GF-D8 (cell line): ENCODE data around the gene BCAS3.
"Not testable (repeated sequence)": the region's sequence is repeated elsewhere in the genome, so short reads cannot be mapped to it uniquely, and the experiment has no call there.

ENCODE experiments used
- DNase-seq: peaks from one replicate; lab custom pipeline; 2025; lab: John Stamatoyannopoulos, UW

The BCAS3 gene

DNA sequence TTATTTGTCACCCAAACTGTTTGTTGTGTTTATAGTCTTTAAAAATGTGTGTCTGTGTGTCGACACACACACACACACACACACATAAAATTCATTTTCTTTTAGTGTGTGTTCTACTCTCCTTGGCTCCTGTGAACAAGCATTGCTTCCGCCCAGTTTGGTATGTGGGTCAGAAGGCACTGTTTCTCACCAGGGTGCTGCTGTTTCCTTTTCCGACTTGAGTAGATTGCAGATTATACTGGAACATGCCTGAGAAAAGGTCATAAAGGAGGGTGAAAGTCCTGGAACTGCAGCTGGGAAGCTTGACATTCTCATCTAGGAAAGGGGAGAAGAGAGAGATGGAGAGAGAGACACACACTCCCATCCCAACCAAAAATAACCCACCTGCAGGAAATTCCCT lies 330.3 kb downstream of the BCAS3 start:
- DNase-seq: no peak

DNA sequence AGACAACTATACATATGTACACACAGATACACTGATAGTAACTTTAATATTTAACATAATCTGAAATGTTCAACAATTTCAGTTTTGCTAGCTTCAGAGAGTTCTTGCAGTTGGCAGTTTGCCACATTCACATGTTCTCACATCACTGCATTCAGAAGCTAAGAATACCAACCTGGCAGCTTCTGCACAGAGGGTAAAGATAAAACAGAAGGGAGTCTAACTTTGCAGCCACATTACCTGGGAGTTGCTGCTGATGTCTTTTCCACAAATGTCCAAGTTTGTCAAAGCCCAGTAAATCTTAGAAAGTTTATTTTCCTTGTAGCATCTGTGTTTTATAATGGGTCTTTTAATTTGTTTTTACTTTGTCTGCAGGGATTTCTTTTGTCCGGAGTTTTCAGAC lies 332.0 kb downstream of the BCAS3 start:
- no peak for DNase-seq

DNA sequence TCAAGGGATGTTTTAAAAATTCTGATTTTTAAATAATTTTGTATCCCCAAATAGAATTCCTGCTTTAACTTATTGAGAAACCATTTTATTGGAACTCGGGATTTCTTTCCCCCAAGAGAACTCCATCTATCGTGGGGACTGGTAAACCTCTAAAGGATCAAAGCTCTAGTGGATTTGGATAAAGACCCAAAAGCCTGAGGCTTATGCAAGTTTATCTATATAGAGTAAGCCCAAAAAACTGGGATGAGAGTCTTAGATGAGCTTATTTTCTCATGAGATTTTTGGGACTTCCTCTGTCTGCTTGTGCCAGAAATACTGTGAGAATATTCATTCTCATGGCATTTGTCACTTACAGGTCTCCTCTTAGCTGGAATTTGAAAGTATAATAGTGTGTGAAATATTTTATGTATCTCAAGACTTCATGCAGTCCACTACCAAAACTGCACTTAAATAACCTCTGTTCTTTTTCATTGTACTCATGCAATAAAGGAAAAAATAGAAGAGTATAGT lies 333.1 kb downstream of the BCAS3 start:
- DNase-seq: no peak

DNA sequence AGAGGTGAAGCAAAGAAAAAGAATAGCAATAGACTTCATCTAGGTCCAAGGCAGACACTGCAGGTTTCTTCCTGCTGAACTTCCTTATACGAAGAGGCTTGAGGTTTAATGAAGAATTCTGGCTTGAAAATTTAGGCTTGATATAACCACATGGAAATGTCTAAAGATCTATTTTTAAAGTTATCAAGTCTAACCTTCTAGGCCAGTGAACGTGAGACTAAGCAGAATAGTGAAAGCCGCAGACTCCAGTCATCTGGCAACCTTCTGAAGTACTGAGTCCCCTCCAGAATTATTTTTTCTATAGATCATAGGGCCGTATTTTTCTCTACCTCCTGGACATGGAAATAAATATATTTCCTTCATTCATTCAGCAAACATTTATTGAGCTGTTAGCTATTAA lies 333.6 kb downstream of the BCAS3 start:
- no peak for DNase-seq

DNA sequence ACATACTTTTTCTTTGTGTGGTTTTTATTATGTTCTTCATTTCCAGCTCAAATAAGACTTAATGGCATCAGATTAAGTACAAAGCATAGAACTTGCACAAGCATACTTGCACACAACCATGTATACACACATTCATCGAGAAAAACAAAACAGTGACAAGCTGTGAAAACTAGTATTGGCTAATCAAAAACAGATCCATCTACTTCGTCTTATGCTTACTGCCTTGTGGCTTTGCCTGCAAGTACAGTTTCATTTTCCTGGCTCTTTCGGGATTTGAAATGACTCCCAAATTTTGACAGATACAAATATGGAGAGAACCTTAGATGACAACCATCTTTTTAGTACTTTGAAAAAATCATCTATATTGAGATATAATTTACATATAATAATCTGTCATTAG lies 338.3 kb downstream of the BCAS3 start:
- DNase-seq: no peak

DNA sequence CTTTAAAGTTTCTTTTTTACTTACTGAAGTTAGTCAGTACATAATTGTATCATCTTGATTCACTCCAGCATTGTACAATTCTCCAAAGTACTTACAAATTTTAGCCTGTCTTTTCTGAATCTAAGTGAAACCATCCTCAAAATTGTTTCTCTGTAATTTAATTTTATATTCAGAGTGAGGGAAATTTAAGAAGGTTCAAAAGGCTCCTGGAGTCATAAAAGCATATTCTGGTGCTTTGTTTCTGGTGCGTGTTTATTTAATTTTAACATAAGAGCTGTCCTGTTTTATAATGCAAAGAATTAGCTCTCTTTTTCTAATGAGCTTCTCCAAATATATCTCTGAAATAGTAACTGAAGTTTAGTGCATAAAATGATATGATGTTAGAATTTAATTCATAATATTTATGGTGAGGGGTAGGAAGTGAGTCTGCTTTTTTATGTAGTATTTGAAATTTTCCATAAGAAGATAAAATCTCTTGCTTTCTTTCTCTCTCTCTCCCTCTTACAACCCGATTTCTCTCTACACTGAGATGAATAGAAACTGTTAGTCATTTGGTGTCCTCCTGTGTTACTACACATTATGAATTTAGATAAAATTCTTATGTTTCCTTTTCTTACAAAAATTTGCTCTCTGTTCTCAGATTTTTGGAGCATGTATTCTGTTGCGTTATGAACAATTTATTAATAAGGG lies 339.8 kb downstream of the BCAS3 start:
- no peak for DNase-seq

DNA sequence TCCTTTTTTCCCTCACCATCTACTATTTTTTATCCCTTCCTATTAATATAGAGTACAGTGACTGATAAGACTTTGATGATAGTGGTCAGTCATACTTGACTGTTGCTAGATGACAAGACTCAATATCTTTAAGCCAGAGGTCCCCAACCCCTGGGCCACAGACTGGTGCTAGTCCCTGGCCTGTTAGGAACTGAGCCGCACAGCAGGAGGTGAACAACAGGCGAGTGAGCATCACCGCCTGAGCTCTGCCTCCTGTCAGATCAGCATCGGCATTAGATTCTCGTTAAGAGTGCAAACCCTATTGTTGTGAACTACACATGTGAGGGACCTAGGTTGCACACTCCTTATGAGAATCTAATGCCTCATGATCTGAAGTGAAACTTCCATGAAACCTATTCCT lies 341.3 kb downstream of the BCAS3 start:
- DNase-seq: no peak

DNA sequence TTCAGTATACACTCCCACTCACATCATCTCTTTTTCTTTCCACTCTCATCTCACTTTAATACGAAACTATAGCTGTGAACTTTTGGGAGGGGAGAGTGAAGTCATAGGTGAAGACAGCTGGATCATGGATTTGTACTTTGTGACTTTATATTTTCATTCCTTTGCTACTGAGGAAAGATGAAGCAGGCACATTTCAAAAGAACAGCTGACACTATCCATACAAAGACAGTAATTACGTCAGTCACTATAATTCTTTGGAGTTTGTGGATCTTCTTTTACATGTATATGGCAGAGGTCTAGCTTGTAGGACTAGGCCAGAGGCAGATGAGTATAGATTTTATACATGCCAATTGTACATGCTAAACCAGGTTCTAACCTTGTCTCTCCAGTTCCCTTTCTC lies 346.3 kb downstream of the BCAS3 start:
- no peak for DNase-seq

DNA sequence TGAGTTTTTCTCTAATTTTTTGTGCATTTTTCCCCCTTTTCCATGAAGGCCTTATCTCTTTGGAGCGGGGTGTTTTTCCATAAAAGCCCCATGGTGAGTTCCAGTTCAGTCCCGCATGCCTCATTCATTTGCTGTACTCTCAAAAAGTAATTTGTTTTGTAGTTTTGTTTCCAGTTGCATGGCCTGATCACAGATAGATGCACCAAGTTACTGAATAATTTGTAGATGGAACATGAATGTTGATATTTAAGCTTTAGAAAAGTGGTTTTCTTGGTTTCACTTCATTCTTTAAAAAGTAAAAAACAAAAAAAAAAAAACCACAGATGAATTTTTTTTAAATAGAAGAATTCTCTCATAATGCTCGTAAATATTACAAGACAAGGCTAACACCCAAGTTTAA lies 349.2 kb downstream of the BCAS3 start:
- no peak for DNase-seq

DNA sequence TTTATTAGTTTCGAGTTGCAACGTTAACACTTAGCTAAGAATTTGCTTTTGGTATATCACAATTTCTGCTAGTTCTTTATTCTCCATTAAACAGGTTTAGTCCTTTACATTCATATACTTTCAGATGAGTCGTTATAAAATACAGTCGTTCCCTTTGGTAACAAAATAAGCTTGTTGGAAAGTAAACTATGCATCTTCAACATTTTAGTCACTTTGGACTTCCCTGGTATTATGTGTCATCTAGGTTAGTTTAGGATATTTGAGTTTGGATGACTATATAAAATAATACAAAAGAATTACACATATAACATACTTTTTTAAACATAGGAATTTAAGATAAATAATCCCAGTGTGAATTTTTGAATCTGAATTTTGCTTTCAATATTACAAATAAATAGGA lies 351.5 kb downstream of the BCAS3 start:
- DNase-seq: no peak

DNA sequence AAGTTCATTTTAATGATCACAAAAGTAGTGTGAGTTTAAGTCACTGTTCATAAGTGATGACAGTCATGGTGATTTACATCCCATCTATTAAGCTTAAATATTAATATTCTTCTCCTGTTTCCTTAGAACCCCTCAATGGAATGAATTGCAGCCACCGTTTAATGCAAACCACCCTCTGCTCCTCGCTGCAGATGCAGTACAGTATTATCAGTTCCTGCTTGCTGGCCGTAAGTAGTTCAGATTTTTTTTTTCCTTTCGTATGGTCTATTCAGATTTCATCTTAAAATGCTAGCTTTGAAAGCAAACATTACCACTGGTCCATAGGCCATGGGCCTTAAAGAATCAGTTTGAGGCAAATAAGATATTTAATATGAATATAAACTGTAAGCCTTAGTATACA lies 363.0 kb downstream of the BCAS3 start:
- no peak for DNase-seq

DNA sequence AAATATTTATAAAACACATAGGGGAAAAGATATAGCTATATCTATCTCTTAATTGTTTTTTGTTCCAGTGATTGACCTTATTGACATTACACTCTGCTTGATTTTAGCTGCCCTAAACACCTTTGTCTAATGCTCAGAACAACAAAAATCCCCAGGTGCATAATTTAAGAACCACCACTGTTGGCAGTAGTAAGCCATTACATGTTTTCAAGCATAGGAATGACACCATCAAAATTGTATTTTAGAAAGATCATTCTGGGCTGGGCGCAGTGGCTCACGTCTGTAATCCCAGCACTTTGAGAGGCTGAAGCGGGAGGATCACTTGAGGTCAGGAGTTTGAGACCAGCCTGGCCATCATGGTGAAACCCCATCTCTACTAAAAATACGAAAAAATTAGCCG lies 364.7 kb downstream of the BCAS3 start:
- DNase-seq: not testable (repeated sequence)

DNA sequence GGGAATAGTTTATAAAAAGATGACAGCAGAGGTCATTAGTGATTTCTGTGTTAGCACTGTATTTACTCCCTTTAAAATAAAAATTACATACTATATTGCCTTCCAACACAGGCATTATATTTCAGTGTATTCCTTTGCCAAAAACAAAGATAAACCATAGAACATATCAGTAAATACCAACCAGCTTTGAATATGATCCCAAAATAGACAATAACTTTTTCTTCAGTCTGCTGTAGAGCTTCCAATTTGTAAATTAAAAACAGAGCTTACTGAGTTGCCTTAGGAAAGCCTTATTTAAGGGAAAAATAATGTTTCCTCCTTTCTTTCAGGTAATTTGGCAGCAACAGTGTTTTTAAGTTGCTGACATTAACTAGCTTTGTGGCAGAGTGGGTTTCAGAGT lies 369.9 kb downstream of the BCAS3 start:
- no peak for DNase-seq

DNA sequence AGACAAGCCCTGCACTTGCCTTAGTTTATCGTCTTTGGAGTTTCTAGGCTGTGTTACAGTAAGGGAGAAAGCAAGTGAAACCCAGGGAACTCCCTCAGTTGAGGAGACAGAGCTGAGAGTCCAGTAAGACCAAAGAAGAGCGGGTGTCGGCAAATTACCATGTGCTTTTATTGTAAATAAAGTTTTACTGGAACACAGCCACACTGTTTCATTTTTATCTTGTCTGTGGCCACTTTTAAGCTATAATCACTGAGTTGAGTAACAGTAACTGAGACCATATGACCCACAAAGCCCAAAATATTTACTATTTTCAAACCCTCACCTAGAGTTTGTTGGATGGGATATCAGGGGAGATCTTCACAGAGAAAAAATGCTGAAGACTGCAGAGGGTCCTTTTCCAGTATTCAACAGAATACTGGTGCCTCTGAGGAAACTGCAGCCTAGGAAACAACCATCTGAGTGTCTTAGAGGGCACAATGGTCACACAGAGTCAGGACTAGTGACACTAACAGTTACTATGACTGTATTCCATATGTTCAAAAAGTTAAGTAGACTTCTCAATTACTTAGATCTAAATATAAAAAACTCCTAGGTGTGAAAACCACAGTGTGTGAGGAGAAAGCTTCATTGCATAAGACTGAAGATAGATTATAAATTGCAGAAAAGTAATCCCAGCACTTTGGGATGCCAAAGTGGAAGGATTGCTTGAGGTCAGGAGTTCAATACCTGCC lies 370.9 kb downstream of the BCAS3 start:
- DNase-seq: no peak

DNA sequence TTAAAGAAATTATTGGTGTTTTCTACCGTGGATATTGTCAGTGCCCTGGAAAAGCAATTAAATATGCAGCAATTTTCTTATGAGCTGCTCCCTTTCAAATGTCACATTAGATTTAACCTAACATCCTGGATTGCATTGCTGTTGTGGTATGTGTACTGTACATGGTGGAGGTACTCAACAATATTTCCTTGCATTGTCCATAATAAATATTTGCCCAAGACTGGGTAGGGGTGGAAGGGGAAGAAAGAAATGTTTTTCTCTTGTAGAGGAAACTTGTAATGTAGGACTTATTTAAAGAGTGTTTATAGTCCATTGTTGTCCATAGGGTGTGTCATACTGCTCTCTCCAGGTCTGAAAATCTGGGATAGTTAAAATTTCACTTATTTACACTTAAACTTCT lies 375.8 kb downstream of the BCAS3 start:
- DNase-seq: no peak

DNA sequence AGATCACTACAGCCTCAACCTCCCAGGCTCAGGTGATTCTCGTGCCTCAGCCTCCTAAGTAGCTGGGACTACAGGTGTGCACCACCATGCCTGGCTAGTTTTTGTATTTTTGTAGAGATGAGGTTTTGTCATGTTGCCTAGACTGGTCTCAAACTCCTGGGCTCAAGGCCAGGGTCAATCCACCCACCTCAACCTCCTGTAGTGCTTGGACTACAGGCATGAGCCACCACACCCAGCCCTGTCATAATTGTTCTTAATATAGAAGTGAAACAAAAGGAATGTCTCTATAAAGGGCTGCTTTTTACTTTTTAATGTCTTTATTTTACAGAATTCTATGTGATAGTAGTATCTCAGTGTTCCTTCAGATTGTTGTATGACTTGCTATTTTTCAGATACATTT lies 376.8 kb downstream of the BCAS3 start:
- no peak for DNase-seq

DNA sequence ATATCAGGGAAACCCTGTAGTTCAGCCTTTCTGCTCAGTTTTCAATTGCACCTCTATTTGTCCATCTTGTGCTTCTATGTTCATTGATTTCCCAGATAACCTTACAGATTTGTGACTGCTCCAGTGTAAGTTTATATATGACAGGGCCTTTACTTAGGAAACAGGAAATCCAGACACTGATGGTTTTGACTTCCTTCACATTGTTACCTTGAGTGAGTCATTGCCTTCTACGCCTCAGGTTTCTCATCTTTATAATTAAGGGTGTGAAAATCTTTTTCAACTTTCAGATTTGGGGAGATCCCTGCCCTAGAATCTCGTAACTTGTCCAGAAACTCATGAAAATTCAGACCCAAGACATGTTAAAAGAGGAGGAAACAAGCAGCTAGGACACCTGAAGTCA lies 379.6 kb downstream of the BCAS3 start:
- DNase-seq: no peak

DNA sequence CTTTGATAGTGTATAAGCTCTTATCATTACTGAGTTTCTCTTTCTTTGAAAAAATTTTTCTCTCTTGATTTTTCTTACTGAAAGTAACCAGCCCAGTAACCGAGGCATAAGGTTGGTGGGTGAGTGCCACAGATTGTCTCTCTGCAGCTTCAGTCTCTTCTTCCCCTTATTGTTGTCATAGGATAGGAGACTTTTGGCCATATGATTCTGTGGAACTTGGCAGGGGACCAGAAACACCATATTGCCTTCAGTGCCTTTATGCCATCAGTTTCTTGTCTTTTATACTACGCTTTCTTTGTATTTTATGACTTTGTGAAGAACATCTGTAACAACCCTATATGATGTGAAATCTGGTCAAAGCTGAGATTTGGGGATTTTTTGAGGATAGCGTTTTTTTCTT lies 380.4 kb downstream of the BCAS3 start:
- no peak for DNase-seq

DNA sequence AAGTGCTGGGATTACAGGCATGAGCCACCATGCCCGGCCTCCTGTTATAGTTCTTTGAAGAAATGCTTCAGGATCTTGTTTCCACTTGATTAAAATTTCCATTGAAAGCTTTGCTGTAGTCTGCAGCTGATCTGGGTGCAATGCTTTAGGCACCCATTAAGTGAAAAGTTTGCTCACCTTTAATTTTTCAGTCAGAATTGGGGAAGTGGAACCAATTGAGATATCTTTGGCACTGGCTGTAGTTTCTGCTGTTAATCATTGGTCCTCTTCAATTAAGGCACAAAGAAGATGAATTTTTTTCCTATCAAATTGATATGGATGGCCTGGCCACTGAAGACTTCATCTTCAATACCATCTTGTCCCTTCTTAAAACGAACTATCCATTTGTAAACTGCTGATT lies 385.9 kb downstream of the BCAS3 start:
- DNase-seq: no peak

DNA sequence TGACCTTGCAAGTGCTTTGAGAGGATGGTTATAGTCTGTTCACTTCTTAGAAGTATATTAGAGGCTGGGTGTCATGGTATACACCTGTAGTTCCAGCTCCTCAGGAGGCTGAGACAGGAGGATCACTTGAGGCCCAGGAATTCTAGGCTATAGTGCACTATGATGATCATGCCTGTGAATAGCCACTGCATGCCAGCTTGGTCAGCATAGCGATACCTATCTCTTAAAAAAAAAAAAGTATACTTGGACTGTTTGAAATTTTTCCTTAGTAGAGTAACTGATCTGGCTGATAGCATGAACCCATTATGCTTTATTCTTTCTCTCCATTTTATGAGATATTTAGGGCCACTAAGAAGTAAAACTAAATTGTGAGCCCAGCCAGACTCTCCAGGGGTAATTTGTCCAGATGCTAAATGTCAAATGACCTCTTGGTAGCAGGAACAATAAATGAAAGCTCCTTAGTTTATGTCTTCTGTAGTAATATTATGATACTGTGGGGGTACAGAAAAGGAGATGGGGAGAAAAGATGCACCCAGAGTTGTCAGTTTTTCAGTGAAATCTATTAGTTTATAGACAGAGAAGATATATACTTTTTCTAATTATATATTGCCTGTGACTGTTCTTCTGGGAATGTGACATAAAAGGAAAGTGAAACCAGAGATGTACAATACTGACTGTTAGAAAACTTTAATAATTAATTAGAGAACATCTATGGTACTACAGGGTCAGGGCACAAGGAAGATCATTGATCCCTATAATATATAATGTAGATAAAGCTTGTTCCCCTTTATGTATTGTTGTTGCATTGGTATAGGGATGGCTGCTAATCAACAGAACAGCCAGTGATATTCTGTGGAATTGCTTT lies 386.7 kb downstream of the BCAS3 start:
- no peak for DNase-seq

DNA sequence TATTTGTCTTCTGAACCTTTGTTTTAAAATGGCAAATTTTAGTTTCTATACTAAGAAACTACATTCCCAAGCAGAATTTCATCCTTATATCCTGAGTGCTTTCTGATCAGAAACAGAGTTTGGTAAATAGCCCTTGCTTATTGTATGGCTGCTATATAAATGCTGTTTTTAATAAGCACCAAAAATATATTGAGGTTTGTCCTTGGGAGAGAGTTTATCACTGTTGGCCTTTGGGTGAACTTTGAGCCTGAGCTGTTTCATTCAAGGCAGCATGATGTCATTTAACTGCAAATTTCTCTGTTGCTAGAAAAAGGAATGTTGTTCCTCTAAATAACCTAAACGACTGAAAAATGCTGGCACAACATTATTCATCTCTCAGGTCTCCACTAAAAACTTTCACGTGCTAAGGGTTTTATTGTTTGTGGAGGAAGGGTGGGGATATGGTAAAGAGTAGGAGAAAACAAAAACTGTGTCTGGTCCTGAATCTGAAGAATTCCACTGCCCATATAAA lies 387.7 kb downstream of the BCAS3 start:
- no peak for DNase-seq

DNA sequence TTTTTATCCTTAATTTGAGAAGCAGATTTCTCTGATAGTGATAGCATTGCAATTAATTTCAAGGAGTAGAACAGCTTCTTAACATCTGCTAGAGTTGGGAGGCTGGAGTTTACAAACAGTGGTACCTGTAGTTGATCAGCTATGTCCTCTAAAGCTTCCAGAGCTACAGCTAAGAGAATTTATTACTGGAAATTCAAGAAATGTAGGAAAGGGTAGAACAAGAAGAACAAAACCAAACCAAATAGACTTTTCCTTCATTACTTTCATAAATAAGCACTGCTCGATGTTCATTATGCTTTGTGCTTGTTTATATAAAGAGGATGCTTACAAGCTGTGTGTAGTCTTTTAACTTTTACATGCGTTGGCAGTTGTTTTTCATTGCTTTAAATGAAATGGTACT lies 388.4 kb downstream of the BCAS3 start:
- DNase-seq: no peak

DNA sequence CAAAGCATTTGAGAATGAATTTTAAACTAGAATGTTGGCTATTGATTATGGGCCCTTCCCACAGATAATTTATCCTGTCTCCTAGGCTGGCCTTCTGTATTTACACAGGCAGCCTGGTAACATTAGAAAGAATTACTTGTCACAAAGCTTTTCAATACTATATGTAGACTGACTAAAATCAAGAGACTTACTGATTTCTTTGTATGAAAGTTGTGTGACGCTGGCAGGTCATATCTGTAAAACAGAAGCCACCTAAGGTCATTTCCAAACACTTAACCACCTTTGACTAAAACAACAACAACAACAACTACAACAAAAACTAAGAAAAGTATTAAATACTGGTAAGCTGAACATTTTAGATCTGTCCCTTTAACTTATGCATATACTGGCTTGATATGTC lies 393.0 kb downstream of the BCAS3 start:
- no peak for DNase-seq
